ENCODE results near the gene USP14.

USP14 gene

GRCh38 chr18:160831-161570, 2.6 kb downstream of the USP14 start:
- no peak for DNase-seq

GRCh38 chr18:172361-172760, 14.0 kb downstream of the USP14 start:
- no peak for DNase-seq

- no peak for DNase-seq
Observed at GRCh38 chr18:179499-179898, 21.1 kb downstream of the USP14 start.

GRCh38 chr18:181711-182110, 23.4 kb downstream of the USP14 start:
- no peak for DNase-seq

- DNase-seq, result no peak
Observed at GRCh38 chr18:183769-184168, 25.4 kb downstream of the USP14 start.

- DNase-seq, result no peak
Observed at GRCh38 chr18:189254-189653, 30.9 kb downstream of the USP14 start.

- no peak for DNase-seq
Observed at GRCh38 chr18:191725-192124, 33.4 kb downstream of the USP14 start.

- DNase-seq, result no peak
Observed at GRCh38 chr18:192801-193200, 34.4 kb downstream of the USP14 start.

- DNase-seq, result no peak
Observed at GRCh38 chr18:195651-196050, 37.3 kb downstream of the USP14 start.

GRCh38 chr18:199214-199613, 40.9 kb downstream of the USP14 start:
- DNase-seq, result no peak

- no peak for DNase-seq
Observed at GRCh38 chr18:199768-200167, 41.4 kb downstream of the USP14 start.

- no peak for DNase-seq
Observed at GRCh38 chr18:210075-210474, 51.7 kb downstream of the USP14 start.

- DNase-seq, result no peak
Observed at GRCh38 chr18:210733-211132, 52.4 kb downstream of the USP14 start.

- no peak for DNase-seq
Observed at GRCh38 chr18:211582-211981, 53.2 kb downstream of the USP14 start.

- DNase-seq, result no peak
Observed at GRCh38 chr18:212780-213179, 54.4 kb downstream of the USP14 start.

- DNase-seq, result no peak
Observed at GRCh38 chr18:213505-213904, 55.1 kb downstream of the USP14 start.

GRCh38 chr18:213966-214365, 55.6 kb downstream of the USP14 start:
- no peak for DNase-seq

- no peak for DNase-seq
Observed at GRCh38 chr18:215448-216010, 57.2 kb downstream of the USP14 start.

- no peak for DNase-seq
Observed at GRCh38 chr18:217532-218336, 59.4 kb downstream of the USP14 start.

GRCh38 chr18:220708-221107, 62.4 kb downstream of the USP14 start:
- DNase-seq, result no peak

GRCh38 chr18:225745-226144, 67.4 kb downstream of the USP14 start:
- DNase-seq, result no peak

- no peak for DNase-seq
Observed at GRCh38 chr18:227374-227773, 69.0 kb downstream of the USP14 start.

- no peak for DNase-seq
Observed at GRCh38 chr18:227902-228301, 69.5 kb downstream of the USP14 start.

- no peak for DNase-seq
Observed at GRCh38 chr18:228586-228985, 70.2 kb downstream of the USP14 start.

Measured in inflammatory macrophage treated with lipopolysaccharide for 4 hours (primary cell).